C4-2B (cell line): ENCODE results near the gene GRK3.

Experiments
- H3K27ac ChIP-seq: fragments of 450-650 bp; 2 replicates; pipeline ENCODE4 v1.5.1; 2017
- ZFX ChIP-seq: fragments of 450-650 bp; IDR thresholded peaks from 2 replicates; pipeline ENCODE4 v1.6.1; 2017
- TF ChIP-seq, protein P1 (sequence below): fragments of 450-650 bp; conservative IDR thresholded peaks from 2 replicates; pipeline ENCODE4 v1.5.1; 2017; ENCODE audit warnings: mild to moderate bottlenecking

Gene GRK3

DNA sequence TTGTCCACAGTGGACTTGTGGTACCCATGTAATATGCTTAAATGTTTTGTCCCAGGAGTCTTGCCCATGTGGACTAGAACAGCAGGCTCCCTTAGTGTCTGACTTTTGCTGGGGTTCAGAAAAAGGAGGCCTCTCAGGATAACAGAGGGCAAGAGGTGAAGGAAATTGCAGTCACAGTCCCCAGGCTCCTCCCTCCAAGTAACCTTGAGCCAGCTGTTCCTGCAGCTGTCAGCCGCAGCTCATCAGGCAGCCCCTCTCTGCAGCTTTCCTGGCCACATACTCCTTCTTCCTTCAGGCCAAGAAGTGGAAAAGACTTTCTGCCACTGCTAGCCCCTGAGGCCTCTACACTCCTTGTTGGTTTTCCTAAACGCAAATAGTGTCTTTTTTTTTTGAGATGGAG lies 171.2 kb downstream of the GRK3 start:
- no peak overlapping the region for H3K27ac ChIP-seq

DNA sequence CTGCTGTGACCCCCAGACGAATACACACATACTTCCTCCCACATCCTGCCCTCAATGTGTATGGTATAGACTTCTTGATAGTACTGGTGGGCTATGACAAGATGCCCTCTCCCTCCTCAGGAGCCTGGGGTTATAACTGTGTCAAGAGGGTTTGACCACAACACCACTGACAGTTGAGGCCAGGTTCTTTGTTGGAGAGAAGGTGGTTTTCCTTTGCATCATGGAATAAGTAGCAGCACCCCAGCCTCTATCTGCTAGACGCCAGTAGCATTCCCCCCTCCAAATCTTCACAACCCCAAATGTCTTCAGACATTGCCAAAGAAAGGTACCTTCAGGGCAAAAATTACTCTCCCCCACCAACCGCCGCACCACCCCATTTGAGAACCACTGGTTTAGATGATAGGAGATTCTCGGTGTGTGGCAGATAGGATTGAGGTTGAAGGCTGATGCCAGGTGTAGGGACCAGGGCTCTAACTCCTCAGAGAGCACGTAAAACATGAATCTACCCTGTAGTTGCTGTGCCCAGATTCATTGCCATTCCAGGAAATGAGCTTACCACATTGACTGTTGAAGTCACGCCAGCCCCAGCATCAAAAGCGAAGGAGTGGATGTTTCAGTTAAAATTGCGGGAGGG lies 172.0 kb downstream of the GRK3 start:
- TF ChIP-seq ZFX = no peak
- TF ChIP-seq, protein P1, sequence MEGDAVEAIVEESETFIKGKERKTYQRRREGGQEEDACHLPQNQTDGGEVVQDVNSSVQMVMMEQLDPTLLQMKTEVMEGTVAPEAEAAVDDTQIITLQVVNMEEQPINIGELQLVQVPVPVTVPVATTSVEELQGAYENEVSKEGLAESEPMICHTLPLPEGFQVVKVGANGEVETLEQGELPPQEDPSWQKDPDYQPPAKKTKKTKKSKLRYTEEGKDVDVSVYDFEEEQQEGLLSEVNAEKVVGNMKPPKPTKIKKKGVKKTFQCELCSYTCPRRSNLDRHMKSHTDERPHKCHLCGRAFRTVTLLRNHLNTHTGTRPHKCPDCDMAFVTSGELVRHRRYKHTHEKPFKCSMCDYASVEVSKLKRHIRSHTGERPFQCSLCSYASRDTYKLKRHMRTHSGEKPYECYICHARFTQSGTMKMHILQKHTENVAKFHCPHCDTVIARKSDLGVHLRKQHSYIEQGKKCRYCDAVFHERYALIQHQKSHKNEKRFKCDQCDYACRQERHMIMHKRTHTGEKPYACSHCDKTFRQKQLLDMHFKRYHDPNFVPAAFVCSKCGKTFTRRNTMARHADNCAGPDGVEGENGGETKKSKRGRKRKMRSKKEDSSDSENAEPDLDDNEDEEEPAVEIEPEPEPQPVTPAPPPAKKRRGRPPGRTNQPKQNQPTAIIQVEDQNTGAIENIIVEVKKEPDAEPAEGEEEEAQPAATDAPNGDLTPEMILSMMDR = no peak
- H3K27ac ChIP-seq = no peak overlapping the region

More for the DNA sequence above, 171.2 kb downstream of the GRK3 start:
- TF ChIP-seq, protein P1 = no peak
- TF ChIP-seq ZFX = no peak

DNA sequence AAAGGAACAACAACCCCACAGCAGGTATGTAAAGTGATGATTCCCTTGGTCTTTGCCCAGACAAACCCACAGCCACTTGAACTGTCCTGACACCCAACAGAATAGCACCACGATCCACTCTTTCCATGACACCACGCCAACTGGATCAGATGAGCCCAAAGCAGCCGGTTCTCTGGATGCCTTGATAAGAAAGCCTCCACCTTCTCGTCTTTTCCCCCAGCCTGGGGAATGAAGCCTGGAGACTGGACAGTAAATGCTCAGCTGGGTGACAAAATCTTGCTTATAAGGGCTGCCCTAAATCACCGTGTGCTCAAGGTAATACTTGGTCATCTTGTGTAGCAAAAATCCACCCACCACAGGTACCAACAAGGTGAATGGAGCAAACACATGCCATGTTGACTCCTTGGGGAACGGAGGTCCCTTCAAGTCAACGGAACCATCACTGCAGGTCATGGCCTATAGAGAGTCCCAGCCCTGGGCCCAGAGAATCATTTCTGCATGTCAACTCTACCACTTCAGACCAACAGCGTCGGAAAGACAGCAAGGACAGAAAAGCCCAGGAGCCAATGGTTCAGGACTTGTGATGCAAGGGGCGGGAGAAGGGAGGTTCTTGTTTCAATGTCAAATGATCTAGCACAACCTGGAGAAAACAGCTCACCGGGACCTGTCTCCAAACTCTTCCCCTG lies 175.3 kb downstream of the GRK3 start:
- TF ChIP-seq, protein P1 = no peak
- TF ChIP-seq ZFX = no peak
- H3K27ac ChIP-seq = no peak overlapping the region

GRCh38 chr22:25741692-25742626 lies 177.5 kb downstream of the GRK3 start, which contains the start of gene MYO18B:
MYO18B (plus strand) TSS chr22:25742188; CDS start chr22:25761093, 18,905 bp downstream.
- no peak within 1 kb of the TSS for H3K27ac ChIP-seq
- no peak for TF ChIP-seq ZFX
- TF ChIP-seq, protein P1 = no peak

DNA sequence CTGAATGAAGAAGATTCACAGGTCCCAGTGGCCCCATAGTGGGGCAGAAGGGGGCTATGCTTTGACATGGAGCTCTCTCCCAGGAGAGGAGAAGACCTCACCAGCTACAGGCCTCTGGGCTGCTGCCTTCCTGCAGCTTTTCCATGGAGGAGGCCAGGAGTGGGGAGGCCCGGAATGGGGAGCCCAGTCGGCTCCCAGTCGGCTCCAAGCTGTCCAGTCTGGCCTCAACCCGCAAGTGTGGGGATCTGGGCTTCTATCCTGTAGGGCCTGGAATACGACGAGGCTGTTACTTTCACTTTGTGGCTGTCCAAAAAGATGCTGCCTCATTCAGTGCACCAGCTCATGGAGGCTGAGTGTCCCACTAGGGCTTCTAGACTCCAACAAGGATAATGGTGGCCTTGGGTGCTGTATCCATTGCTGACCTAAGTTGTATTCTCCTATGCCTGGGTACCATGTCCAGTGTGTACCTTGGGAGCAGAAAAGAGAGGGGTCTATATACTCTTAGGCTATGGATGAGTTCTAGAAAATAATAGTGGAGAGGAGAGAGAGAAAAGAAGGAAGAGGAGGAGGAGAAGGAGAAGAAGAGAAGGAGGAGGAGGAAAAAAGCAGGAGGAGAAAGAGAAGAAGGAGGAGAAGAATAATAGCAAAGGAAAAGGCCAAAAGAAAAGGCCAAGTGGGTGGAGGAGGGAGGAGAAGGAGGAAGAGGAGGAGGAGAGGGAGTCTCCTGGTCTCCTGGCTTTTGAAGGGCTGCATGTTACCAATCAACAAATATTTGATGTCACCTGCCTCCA lies 178.6 kb downstream of the GRK3 start:
- TF ChIP-seq ZFX = no peak
- TF ChIP-seq, protein P1 = no peak
- no peak overlapping the region for H3K27ac ChIP-seq

DNA sequence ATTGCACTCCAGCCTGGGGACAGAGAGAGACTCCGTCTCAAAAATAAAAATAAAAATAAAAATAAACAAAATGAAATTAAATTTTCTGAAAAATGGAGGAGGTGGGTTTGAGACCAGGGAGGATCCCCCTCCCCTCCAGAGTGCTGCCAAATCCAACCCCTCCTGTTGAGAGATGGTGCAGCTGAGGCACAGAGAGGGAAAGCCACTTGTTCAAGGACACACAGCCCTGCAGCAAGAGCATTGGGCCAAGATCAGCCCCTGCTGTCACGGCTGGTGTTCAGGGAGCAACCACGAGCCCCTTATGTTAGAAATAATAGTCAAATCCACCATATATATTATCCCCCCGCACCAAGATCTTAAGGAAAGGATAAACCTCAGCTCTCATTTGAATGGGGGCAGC lies 180.2 kb downstream of the GRK3 start:
- TF ChIP-seq ZFX = no peak
- no peak overlapping the region for H3K27ac ChIP-seq

DNA sequence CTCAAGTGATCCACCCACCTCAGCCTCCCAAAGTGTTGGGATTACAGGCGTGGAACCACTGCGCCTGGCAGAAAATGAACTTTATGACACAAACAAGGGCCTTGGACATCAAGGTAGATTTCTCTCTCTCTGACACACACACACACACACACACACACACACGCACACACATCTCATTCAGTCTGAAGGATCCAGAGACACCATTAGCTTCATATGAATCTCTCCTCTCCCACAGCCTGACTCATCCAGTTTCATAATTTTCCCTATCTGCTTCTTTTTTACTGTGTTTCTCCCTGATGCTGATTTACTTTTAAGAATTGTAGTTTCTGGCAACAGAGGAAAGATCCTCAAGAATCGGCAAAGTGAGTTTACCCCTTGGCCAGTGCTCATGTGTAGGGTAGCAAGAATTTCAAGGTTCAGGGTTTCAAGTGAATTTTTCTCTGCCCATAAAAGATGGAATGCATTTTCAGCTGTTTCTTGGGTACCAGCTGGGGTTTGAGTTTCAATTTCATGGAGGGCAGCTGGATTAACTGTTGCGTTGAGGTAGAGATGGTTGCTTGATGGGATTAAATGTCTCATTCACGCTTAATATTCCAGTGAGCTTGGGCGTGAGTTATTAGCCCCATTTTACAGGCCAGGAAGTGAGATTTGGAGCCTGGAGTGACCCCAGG lies 181.0 kb downstream of the GRK3 start:
- H3K27ac ChIP-seq = no peak overlapping the region

More for the DNA sequence above, 181.0 kb downstream of the GRK3 start:
- no peak for TF ChIP-seq ZFX
- TF ChIP-seq, protein P1 = no peak
